ENCODE results near the gene ELL. TPM values are rescaled to one million over a fixed set of nuclear protein-coding genes. Genes with fewer than 3 reads are reported as not detected.

The ELL gene
- total and polyA plus RNA-seq, 10 donors: 4.5 to 44.8 (median 29.2) TPM

DNA sequence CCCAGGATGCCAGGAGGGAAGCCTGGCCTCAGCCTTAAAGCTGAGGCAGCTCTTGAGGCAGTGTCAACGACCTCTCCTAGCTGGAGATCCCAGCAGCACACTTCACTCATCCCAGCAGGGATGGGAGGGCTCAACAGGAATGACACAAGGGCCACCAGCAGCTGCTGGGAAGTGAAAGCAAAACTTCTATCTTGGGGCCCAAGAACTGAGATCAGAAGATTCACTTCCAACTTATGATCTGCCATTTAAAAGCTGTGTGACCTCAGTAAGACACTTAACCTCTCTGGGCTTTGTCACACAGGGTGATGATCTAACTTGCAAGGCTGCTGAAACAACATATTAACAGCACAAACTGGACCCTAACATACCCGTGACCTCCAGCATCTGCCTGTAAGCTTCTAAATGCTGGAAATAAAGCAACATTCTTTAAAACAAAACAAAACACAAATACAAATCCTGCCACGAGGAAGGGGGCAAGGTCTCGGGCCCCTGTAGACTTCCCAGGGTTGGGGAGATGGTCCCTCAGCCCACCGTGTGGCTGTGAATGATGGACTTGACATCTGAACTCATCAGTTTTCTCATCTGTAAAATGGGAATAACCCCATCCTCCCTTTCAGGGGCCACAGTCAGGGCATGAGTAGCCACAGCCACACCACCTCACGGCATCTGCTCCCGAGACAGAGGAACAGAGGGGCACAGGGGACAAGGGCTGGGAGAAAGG lies 22.7 kb downstream of the ELL start:
- 70 to 83% (median 80%) methylated on average over 7 of the region's 7 CpGs for WGBS, 5 donors
- peak overlapping the region; percentile 17 to 89 (median 76) for H3K27ac ChIP-seq
- DNase-seq: no peak
- H3K9me3 ChIP-seq: no peaks in the 10 kb centered on the region
- H3K27me3 ChIP-seq (replicated peaks in 1 of 7): no peaks in the 10 kb centered on the region
- H3K36me3 ChIP-seq: peaks cover 0 to 7% (median 0%) of the 10 kb centered on the region in 6 donors
- TF ChIP-seq POLR2AphosphoS5 (IDR thresholded peaks at IDR 0.05): peak in 2 of 3 donors; percentile 64 to 70
- no peak for TF ChIP-seq POLR2A (IDR thresholded peaks at IDR 0.05)
- intact Hi-C loops (cut with DNase I; ENCODE audit: low total_unique reads): no loop called here
- peaks cover 75 to 100% (median 100%) of the 10 kb centered on the region in 6 donors for H3K4me1 ChIP-seq
- H3K4me3 ChIP-seq: no peak overlapping the region

DNA sequence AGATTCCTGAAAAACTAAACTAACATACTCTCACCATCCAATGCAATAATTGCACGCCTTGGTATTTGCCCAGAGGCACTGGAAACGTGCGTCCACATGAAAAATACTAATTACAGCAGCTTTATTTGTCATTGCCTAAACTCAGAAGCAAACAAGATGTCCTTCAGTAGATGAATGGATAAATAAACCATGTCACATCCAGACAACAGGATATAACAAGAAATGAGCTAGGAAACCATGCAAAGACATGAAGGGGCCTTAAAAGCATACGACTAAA lies 25.0 kb downstream of the ELL start:
- H3K27me3 ChIP-seq (replicated peaks in 1 of 7): no peaks in the 10 kb centered on the region
- H3K9me3 ChIP-seq: no peaks in the 10 kb centered on the region
- intact Hi-C loops (cut with DNase I; ENCODE audit: low total_unique reads): no loop called here
- peaks cover 64 to 100% (median 98%) of the 10 kb centered on the region in 6 donors for H3K4me1 ChIP-seq
- peak overlapping the region in 1 of 8 donors; percentile 40 for H3K4me3 ChIP-seq
- 80 to 91% (median 84%) methylated on average over 4 of the region's 4 CpGs for WGBS, 5 donors
- DNase-seq: no peak
- peaks cover 0 to 7% (median 0%) of the 10 kb centered on the region in 6 donors for H3K36me3 ChIP-seq
- peak overlapping the region in 7 of 8 donors; percentile 53 to 89 (median 78) for H3K27ac ChIP-seq
- TF ChIP-seq, protein P1, sequence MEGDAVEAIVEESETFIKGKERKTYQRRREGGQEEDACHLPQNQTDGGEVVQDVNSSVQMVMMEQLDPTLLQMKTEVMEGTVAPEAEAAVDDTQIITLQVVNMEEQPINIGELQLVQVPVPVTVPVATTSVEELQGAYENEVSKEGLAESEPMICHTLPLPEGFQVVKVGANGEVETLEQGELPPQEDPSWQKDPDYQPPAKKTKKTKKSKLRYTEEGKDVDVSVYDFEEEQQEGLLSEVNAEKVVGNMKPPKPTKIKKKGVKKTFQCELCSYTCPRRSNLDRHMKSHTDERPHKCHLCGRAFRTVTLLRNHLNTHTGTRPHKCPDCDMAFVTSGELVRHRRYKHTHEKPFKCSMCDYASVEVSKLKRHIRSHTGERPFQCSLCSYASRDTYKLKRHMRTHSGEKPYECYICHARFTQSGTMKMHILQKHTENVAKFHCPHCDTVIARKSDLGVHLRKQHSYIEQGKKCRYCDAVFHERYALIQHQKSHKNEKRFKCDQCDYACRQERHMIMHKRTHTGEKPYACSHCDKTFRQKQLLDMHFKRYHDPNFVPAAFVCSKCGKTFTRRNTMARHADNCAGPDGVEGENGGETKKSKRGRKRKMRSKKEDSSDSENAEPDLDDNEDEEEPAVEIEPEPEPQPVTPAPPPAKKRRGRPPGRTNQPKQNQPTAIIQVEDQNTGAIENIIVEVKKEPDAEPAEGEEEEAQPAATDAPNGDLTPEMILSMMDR (IDR thresholded peaks at IDR 0.05 in 8 of 11, conservative IDR thresholded peaks at IDR 0.05 in 3 of 11): no peak
- TF ChIP-seq POLR2A (IDR thresholded peaks at IDR 0.05) (no peak), POLR2AphosphoS5 (IDR thresholded peaks at IDR 0.05) (no peak)

DNA sequence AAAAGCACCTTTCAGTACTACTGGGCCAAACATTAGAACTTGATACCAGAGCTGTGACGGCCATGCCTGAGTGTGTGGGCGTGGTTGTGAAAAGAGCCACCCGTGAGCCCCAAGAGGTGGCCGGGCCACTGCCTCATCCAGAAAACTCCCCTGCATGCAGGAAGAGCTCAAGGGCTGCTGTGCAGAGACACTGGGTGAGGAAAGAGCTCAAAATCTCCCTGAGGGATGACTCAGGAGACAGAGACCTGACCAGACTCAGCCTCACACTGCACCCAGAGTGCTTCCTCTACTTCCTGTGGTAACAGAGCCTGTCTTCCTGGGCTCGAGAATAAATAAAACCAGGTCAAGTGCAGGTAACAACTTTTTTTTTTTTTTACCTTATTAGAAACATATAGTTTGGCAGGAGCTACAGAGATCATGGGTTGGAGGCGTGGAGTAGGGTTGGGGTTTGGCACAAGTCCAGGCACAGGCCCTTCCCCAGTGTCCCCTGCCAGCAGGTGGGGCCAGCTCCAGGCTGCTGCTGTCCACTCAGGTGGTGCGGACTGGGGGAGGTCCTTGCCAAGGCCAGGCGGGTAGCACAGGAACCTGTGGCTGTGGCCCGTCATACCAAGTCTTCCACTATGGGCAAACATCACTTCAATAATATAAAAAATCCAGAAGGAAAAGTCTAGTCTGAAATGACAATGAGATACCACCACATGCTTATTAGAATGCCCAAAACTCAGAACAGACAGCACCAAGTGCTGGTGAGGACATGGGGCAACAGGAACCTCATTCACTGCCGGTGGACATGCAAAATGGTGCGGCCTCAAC lies 25.5 kb downstream of the ELL start:
- WGBS, 5 donors: 35 to 58% (median 46%) methylated on average over 11 of the region's 11 CpGs
- intact Hi-C loops (cut with DNase I; ENCODE audit: low total_unique reads): no loop called here
- H3K9me3 ChIP-seq: no peaks in the 10 kb centered on the region
- DNase-seq: peak; percentile 85
- H3K27ac ChIP-seq: peak overlapping the region; percentile 48 to 89 (median 77)
- TF ChIP-seq POLR2AphosphoS5 (IDR thresholded peaks at IDR 0.05): peak in 2 of 3 donors; percentile 64 to 65
- TF ChIP-seq, protein P1 (IDR thresholded peaks at IDR 0.05 in 8 of 11, conservative IDR thresholded peaks at IDR 0.05 in 3 of 11): no peak
- H3K4me3 ChIP-seq: peak overlapping the region in 1 of 8 donors; percentile 40
- peaks cover 61 to 100% (median 97%) of the 10 kb centered on the region in 6 donors for H3K4me1 ChIP-seq
- H3K36me3 ChIP-seq: peaks cover 0 to 7% (median 0%) of the 10 kb centered on the region in 6 donors
- H3K27me3 ChIP-seq (replicated peaks in 1 of 7): no peaks in the 10 kb centered on the region

DNA sequence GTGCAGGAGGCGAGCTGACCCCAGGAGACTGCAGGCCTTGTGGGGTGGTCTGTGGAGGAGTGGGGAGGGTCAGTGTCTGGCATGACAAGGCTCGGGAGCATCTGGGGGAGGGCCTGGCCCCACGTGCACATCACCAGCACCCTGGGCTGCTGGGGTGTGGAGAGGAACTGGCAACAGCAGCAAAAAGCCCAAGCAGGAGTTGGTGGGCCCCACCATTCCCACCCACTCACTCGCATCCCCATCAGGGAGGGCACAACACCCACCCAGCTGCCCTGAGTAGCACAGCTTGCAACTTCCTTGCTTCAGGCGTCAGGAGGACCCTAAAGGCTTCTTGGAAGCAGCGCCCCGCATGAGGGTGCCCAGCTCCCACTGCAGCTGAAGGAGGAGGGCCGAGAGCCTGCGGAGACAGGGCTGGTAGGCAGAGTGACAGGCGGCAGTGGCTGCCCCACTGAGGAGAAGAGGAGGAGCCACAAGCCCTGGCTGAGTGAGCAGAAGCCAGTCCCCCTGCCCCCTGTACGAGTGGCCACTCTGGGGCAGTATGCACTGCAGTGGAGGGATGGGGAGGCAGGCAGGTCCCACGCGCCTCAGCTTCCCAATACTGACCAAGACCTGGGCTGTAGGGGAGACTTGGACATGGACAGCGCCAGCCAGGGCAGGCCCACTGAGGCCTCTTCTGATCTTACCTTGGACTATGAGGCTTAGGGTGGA lies 26.5 kb downstream of the ELL start:
- whole genome bisulfite sequencing, 5 donors: 77 to 93% (median 82%) methylated on average over 7 to 14 of the region's 14 CpGs
- H3K36me3 ChIP-seq: no peaks in the 10 kb centered on the region
- H3K4me3 ChIP-seq: peak overlapping the region in 1 of 8 donors; percentile 40
- no peaks in the 10 kb centered on the region for H3K9me3 ChIP-seq
- H3K27ac ChIP-seq: peak overlapping the region; percentile 48 to 89 (median 77)
- TF ChIP-seq POLR2AphosphoS5 (IDR thresholded peaks at IDR 0.05) (peak in 2 of 3 donors; percentile 16 to 35), POLR2A (IDR thresholded peaks at IDR 0.05) (no peak)
- peaks cover 55 to 100% (median 92%) of the 10 kb centered on the region in 6 donors for H3K4me1 ChIP-seq
- DNase-seq: peak; percentile 72
- intact Hi-C loops (cut with DNase I; ENCODE audit: low total_unique reads): no loop called here
- H3K27me3 ChIP-seq (replicated peaks in 1 of 7): no peaks in the 10 kb centered on the region

All from spleen (tissue), 11 donors.